K562 (cell line): ENCODE results near the gene HPN. TPM values are rescaled to one million over a fixed set of nuclear protein-coding genes. Genes with fewer than 3 reads are reported as not detected.

Experiments used
- ADNP ChIP-seq: fragments of 200-800 bp; sonication (Bioruptor generic); IDR thresholded peaks from 2 replicates; pipeline ENCODE4 v1.6.1; 2016; ENCODE audit warnings: missing genetic modification characterization, missing compliant biosample characterization
- HCFC1 ChIP-seq: IDR thresholded peaks from 2 replicates; pipeline ENCODE4 v1.6.1; 2012; ENCODE audit warnings: low read depth, low read length, improper control_type of control experiment
- ILF3 ChIP-seq: fragments of 450-650 bp; IDR thresholded peaks from 2 replicates; pipeline ENCODE4 v1.6.1; 2018; ENCODE audit warnings: antibody characterized with exemption, mild to moderate bottlenecking, moderate library complexity, borderline replicate concordance
- JUND ChIP-seq, 2 experiments: IDR thresholded peaks; 2 replicates in 1 of 2; 3 replicates in 1 of 2; pipeline ENCODE4 v1.6.1; 2011; ENCODE audit warnings: borderline replicate concordance in 2 of 2, low read depth in 2 of 2, low read length in 2 of 2, improper control_type of control experiment in 1 of 2, missing biosample characterization in 1 of 2, missing genetic modification characterization in 1 of 2, missing genetic modification reagents in 1 of 2
- KLF13 ChIP-seq: fragments of 450-650 bp; IDR thresholded peaks from 2 replicates; pipeline ENCODE4 v1.6.1; 2016; ENCODE audit warnings: missing genetic modification characterization, low read depth, mild to moderate bottlenecking, missing compliant biosample characterization, moderate library complexity, borderline replicate concordance
- MCM5 ChIP-seq: fragments of 450-650 bp; IDR thresholded peaks from 2 replicates; pipeline ENCODE4 v1.6.1; 2016; ENCODE audit warnings: low read depth
- RB1 ChIP-seq: fragments of 450-650 bp; IDR thresholded peaks from 2 replicates; pipeline ENCODE4 v1.6.1; 2017; ENCODE audit warnings: low read depth, mild to moderate bottlenecking
- TBP ChIP-seq: optimal IDR thresholded peaks from 2 replicates; pipeline ENCODE3; 2011; ENCODE audit warnings: low read depth, low read length, improper control_type of control experiment
- ZFX ChIP-seq: sonication (generic); formaldehyde crosslinking; IDR thresholded peaks from 2 replicates; pipeline ENCODE4 v1.8.0; 2022; ENCODE audit warnings: mild to moderate bottlenecking, missing genetic modification reagents, moderate library complexity
- ZNF140 ChIP-seq: fragments of 250-450 bp; sonication (Bioruptor Pico); IDR thresholded peaks from 2 replicates; pipeline ENCODE4 v1.8.0; 2021; ENCODE audit warnings: moderate library complexity, mild to moderate bottlenecking, inconsistent platforms
- ZNF239 ChIP-seq: fragments of 250-450 bp; sonication (Bioruptor Pico); IDR thresholded peaks from 2 replicates; pipeline ENCODE4 v1.4.0; 2020; ENCODE audit warnings: mild to moderate bottlenecking
- polyA plus RNA-seq, 8 experiments: library from polyadenylated mRNA; depleted of rRNA in 4 of 8; stranded (reverse) in 5 of 8; unstranded in 3 of 8; fragments of >200 nt; fragmentation: Nextera tagmentation in 2 of 8; fragmentation: Illumina TruSeq in 1 of 8; extraction: Ambion mirVana in 2 of 8; extraction: Trizol in 1 of 8; gene quantifications; 2 replicates each; pipeline versions ENCODE4 v1.2.1 to v1.2.3, GENCODE V29; 2011 to 2014; ENCODE audit warnings: inconsistent platforms in 1 of 8, missing spikeins in 1 of 8
- total RNA-seq, 7 experiments: library from RNA; depleted of rRNA in 6 of 7; stranded (reverse); fragments of >200 nt in 6 of 7; fragmentation: Illumina TruSeq in 2 of 7; extraction: Trizol in 2 of 7; gene quantifications; 2 replicates each; pipeline versions ENCODE4 v1.2.1 to v1.2.3, GENCODE V29; 2011 to 2021; ENCODE audit warnings: low replicate concordance in 1 of 7
- TF ChIP-seq, protein P1 (sequence below): fragments of 450-650 bp; IDR thresholded peaks from 2 replicates; pipeline ENCODE4 v1.6.1; 2017; ENCODE audit warnings: antibody characterized with exemption, mild to moderate bottlenecking
- TF ChIP-seq, protein P2 (sequence below): IDR thresholded peaks from 2 replicates; pipeline ENCODE4 v1.6.1; 2016; ENCODE audit warnings: missing genetic modification characterization, missing compliant biosample characterization
- TF ChIP-seq, protein P3 (sequence below): sonication (generic); formaldehyde crosslinking; IDR thresholded peaks from 2 replicates; pipeline ENCODE4 v1.8.0; 2022; ENCODE audit warnings: missing genetic modification reagents, mild to moderate bottlenecking, borderline replicate concordance
- TF ChIP-seq, protein P4 (sequence below): sonication (generic); formaldehyde crosslinking; IDR thresholded peaks from 2 replicates; pipeline ENCODE4 v1.8.0; 2022; ENCODE audit warnings: missing genetic modification reagents, mild to moderate bottlenecking, moderate library complexity, borderline replicate concordance

The HPN gene
- total and polyA plus RNA-seq, 9 of the 15 experiments (the other 6 are each of a cell fraction or from before 2014, with no cell fraction given) = 0.10 to 0.20 TPM; not detected in 7

DNA sequence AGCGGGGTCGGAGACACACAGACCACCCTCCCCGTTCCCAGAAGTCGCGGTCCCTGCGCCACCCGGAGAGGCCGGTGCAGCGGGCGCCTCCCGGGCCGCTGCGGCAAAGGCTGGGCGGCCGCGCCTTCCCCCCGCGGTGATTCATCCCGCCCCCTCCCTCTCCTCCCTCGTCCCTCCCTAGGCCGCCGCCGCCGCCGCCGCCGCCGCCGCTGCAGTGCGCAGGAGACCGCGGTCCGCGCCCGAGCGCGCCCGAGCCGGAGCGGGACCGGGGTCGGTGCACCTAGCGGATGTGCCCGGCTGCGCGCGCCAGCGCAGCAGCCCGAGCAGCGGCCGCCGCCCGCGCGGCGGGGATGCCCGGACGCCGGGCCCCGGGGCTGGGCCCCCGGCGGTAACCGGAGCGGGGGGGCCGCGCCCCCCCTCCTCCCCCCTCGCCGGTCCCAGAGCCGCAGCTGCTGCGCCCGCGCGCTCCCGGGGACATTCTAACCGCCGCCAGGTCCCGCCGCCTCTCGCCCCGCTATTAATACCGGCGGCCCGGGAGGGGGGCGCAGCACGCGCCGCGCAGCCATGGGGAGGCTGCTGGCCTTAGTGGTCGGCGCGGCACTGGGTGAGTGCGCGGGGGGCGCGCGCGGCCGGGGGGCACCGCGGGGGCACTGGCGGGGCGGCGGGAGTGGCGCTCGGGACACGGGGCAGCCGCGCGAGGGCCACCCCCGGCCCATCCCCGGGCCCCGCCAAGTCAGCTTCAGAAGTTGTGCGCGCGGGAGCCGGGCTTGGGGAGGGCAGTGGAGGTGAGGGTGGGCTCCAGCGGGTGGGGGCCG, 11.1 kb upstream of the HPN start, which contains the start of gene SCN1B (continued):
- TF ChIP-seq, protein P1, sequence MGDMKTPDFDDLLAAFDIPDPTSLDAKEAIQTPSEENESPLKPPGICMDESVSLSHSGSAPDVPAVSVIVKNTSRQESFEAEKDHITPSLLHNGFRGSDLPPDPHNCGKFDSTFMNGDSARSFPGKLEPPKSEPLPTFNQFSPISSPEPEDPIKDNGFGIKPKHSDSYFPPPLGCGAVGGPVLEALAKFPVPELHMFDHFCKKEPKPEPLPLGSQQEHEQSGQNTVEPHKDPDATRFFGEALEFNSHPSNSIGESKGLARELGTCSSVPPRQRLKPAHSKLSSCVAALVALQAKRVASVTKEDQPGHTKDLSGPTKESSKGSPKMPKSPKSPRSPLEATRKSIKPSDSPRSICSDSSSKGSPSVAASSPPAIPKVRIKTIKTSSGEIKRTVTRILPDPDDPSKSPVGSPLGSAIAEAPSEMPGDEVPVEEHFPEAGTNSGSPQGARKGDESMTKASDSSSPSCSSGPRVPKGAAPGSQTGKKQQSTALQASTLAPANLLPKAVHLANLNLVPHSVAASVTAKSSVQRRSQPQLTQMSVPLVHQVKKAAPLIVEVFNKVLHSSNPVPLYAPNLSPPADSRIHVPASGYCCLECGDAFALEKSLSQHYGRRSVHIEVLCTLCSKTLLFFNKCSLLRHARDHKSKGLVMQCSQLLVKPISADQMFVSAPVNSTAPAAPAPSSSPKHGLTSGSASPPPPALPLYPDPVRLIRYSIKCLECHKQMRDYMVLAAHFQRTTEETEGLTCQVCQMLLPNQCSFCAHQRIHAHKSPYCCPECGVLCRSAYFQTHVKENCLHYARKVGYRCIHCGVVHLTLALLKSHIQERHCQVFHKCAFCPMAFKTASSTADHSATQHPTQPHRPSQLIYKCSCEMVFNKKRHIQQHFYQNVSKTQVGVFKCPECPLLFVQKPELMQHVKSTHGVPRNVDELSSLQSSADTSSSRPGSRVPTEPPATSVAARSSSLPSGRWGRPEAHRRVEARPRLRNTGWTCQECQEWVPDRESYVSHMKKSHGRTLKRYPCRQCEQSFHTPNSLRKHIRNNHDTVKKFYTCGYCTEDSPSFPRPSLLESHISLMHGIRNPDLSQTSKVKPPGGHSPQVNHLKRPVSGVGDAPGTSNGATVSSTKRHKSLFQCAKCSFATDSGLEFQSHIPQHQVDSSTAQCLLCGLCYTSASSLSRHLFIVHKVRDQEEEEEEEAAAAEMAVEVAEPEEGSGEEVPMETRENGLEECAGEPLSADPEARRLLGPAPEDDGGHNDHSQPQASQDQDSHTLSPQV = no peak
- TF ChIP-seq HCFC1 (0 out of 2 replicates have a peak, but pooled peaks have one; percentile 2), RB1 (peak; percentile 74; the same call in 1 of the 2 replicates), TBP (no peak), ADNP (tag) (no peak), ILF3 (no peak), ZFX (CRISPR knock-in tag) (peak; percentile 35; the same call in 1 of the 2 replicates), ZNF239 (CRISPR knock-in tag) (no peak), ZNF140 (CRISPR knock-in tag) (no peak), JUND (IDR thresholded peaks at IDR 0.05; ENCODE audit: borderline replicate concordance, low read depth, low read length) (peak; percentile 86), JUND (tag; IDR thresholded peaks at IDR 0.05; ENCODE audit: borderline replicate concordance, low read depth, low read length) (peak; percentile 68; the same call in 1 of the 3 replicates), MCM5 (no peak), KLF13 (tag) (no peak)
- TF ChIP-seq, protein P2, sequence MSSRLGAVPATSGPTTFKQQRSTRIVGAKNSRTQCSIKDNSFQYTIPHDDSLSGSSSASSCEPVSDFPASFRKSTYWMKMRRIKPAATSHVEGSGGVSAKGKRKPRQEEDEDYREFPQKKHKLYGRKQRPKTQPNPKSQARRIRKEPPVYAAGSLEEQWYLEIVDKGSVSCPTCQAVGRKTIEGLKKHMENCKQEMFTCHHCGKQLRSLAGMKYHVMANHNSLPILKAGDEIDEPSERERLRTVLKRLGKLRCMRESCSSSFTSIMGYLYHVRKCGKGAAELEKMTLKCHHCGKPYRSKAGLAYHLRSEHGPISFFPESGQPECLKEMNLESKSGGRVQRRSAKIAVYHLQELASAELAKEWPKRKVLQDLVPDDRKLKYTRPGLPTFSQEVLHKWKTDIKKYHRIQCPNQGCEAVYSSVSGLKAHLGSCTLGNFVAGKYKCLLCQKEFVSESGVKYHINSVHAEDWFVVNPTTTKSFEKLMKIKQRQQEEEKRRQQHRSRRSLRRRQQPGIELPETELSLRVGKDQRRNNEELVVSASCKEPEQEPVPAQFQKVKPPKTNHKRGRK (tag) = no peak
- TF ChIP-seq, protein P3, sequence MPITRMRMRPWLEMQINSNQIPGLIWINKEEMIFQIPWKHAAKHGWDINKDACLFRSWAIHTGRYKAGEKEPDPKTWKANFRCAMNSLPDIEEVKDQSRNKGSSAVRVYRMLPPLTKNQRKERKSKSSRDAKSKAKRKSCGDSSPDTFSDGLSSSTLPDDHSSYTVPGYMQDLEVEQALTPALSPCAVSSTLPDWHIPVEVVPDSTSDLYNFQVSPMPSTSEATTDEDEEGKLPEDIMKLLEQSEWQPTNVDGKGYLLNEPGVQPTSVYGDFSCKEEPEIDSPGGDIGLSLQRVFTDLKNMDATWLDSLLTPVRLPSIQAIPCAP = no peak
- TF ChIP-seq, protein P4, sequence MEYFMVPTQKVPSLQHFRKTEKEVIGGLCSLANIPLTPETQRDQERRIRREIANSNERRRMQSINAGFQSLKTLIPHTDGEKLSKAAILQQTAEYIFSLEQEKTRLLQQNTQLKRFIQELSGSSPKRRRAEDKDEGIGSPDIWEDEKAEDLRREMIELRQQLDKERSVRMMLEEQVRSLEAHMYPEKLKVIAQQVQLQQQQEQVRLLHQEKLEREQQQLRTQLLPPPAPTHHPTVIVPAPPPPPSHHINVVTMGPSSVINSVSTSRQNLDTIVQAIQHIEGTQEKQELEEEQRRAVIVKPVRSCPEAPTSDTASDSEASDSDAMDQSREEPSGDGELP = peak; percentile 32; the same call in 1 of the 2 replicates
